GM12878 (cell line): ENCODE measurements around the gene KIF9. TPM values are rescaled to one million over a fixed set of nuclear protein-coding genes. Genes with fewer than 3 reads are reported as not detected.

ENCODE experiments used
- ATAC-seq: fragments of 200-7000 bp; cut with Tn5 transposase; 3 replicates; pipeline ENCODE4 v1.9.1; 2020; ENCODE audit warnings: mild to moderate bottlenecking, moderate library complexity
- BruUV-seq: library from RNA; stranded (reverse); fragments of 400-500 nt; replicated peaks from 2 replicates; lab custom pipeline; 2021; lab: Mats Ljungman, UMichigan
- CTCF ChIA-PET: fragments of 300-600 bp; sonication (Branson Sonifier 250); formaldehyde crosslinking; extraction: SDS; loops from one replicate; lab custom pipeline; 2021; ENCODE audit warnings: inconsistent platforms; lab: Yijun Ruan, JAX
- POLR2A ChIA-PET: fragments of 350-600 bp; formaldehyde crosslinking; extraction: SDS; loops from one replicate; lab custom pipeline; 2021; ENCODE audit warnings: inconsistent platforms; lab: Charles Lee
- RAD21 ChIA-PET: fragments of 300-600 bp; sonication (Branson Sonifier 250); formaldehyde crosslinking; loops from one replicate; lab custom pipeline; 2023; ENCODE audit warnings: antibody characterized with exemption; ENCODE audit not compliant: unreplicated experiment; lab: Charles Lee
- SMC1A ChIA-PET: fragments of 300-600 bp; sonication (Branson Sonifier 250); formaldehyde crosslinking; loops from one replicate; lab custom pipeline; 2023; ENCODE audit not compliant: unreplicated experiment, uncharacterized antibody; lab: Charles Lee
- DNase-seq: peaks from one replicate; pipeline ENCODE4 v3.0.0-alpha.2; 2011; ENCODE audit warnings: low read depth, low spot score
- FAIRE-seq: peaks from 3 replicates; lab custom pipeline; 2011; peaks lifted over from hg19 to GRCh38; lab: Jason Lieb, UNC
- H2AFZ ChIP-seq: 2 replicates; pipeline ENCODE4 v1.6.0; 2011; ENCODE audit warnings: low read depth, low read length, control low read depth; ENCODE audit not compliant: control insufficient read depth
- H3K27ac ChIP-seq: 2 replicates; pipeline ENCODE4 v1.5.1; 2011; ENCODE audit warnings: control low read depth; ENCODE audit not compliant: control insufficient read depth, insufficient read depth
- H3K27me3 ChIP-seq, 2 experiments: replicated peaks in 1 of 2; 2 replicates each; pipeline versions ENCODE4 v1.6.0 to v1.6.1; 2011; ENCODE audit warnings: low read length in 1 of 2; ENCODE audit not compliant: control insufficient read depth in 2 of 2, insufficient read depth in 2 of 2
- H3K36me3 ChIP-seq, 2 experiments: 2 replicates each; pipeline ENCODE4 v1.5.1; 2011; ENCODE audit warnings: low read length in 1 of 2; ENCODE audit not compliant: control insufficient read depth in 2 of 2, insufficient read depth in 2 of 2
- H3K4me1 ChIP-seq: 2 replicates; pipeline ENCODE4 v1.6.1; 2011; ENCODE audit warnings: mild to moderate bottlenecking, low read length, moderate library complexity, mixed read lengths; ENCODE audit not compliant: control insufficient read depth, insufficient read depth
- H3K4me2 ChIP-seq: 2 replicates; pipeline ENCODE4 v1.6.0; 2011; ENCODE audit warnings: control low read depth; ENCODE audit not compliant: control insufficient read depth, insufficient read depth
- H3K4me3 ChIP-seq: fragments of 200-600 bp; sonication (generic); 2 replicates; pipeline ENCODE4 v1.5.1; 2016
- H3K79me2 ChIP-seq: 2 replicates; pipeline ENCODE4 v1.6.0; 2011; ENCODE audit warnings: low read length; ENCODE audit not compliant: control insufficient read depth, insufficient read depth
- H3K9ac ChIP-seq: 2 replicates; pipeline ENCODE4 v1.8.0; 2011; ENCODE audit warnings: low read length, control low read depth, mixed read lengths; ENCODE audit not compliant: control insufficient read depth, insufficient read depth
- H3K9me3 ChIP-seq: replicated peaks from 3 replicates; pipeline ENCODE4 v1.5.1; 2011; ENCODE audit warnings: mild to moderate bottlenecking, low read length; ENCODE audit not compliant: control insufficient read depth, insufficient read depth
- H4K20me1 ChIP-seq: 2 replicates; pipeline ENCODE4 v1.6.0; 2011; ENCODE audit not compliant: control insufficient read depth, insufficient read depth
- ASH2L ChIP-seq: fragments of 300-600, 200-600 bp; sonication (generic); IDR thresholded peaks from 2 replicates; pipeline ENCODE4 v1.6.1; 2017; ENCODE audit warnings: low read depth, mild to moderate bottlenecking, borderline replicate concordance
- BCL11A ChIP-seq: IDR thresholded peaks from 2 replicates; pipeline ENCODE4 v1.6.1; 2011; ENCODE audit warnings: low read depth, low read length
- CBX5 ChIP-seq: sonication (generic); IDR thresholded peaks from 2 replicates; pipeline ENCODE4 v1.6.1; 2016; ENCODE audit warnings: low read depth, moderate library complexity, mild to moderate bottlenecking, inconsistent platforms
- HCFC1 ChIP-seq: fragments of 150-350 bp; IDR thresholded peaks from 2 replicates; pipeline ENCODE4 v1.6.1; 2014; ENCODE audit warnings: low read length
- POLR2AphosphoS2 ChIP-seq: IDR thresholded peaks from 2 replicates; pipeline ENCODE4 v1.6.1; 2011; ENCODE audit warnings: low read depth, mild to moderate bottlenecking, low read length, improper control_type of control experiment, moderate library complexity
- TCF7 ChIP-seq: IDR thresholded peaks from 2 replicates; pipeline ENCODE4 v1.6.1; 2014; ENCODE audit warnings: antibody characterized with exemption, borderline replicate concordance
- ZNF24 ChIP-seq: fragments of 450-650 bp; IDR thresholded peaks from 2 replicates; pipeline ENCODE4 v1.6.1; 2017; ENCODE audit warnings: antibody characterized with exemption, mild to moderate bottlenecking
- ZNF274 ChIP-seq: IDR thresholded peaks from one replicate; pipeline ENCODE4 v1.8.0; 2011; ENCODE audit not compliant: insufficient read length, insufficient read depth
- WGBS: methylation state at CpG from one replicate; pipeline ENCODE4 v1.1.6; 2016; ENCODE audit warnings: low lambda C conversion rate; ENCODE audit not compliant: insufficient replicate concordance, insufficient coverage; ENCODE audit errors: missing lambda C conversion rate; 5-methylcytosine and 5-hydroxymethylcytosine counted together
- in situ Hi-C: fragments of 300-500 bp; cut with MboI; formaldehyde crosslinking; loops from 9 replicates; pipeline ENCODE4 v1.14.3; 2018; ENCODE audit warnings: mixed read lengths
- intact Hi-C: fragments of 100-400 bp; cut with micrococcal nuclease; formaldehyde crosslinking; loops from one replicate; pipeline ENCODE4 v1.14.2; 2022; ENCODE audit not compliant: unreplicated experiment
- polyA plus RNA-seq, 11 experiments: library from polyadenylated mRNA; depleted of rRNA in 4 of 11; unstranded in 6 of 11; stranded (reverse) in 5 of 11; fragments of >200 nt; fragmentation: Nextera tagmentation in 4 of 11; fragmentation: Illumina TruSeq in 1 of 11; extraction: Ambion mirVana in 4 of 11; extraction: Trizol in 1 of 11; gene quantifications; 1 replicate in 1 of 11; 2 replicates in 10 of 11; pipeline versions ENCODE4 v1.2.1 to v1.2.3, GENCODE V29; 2011 to 2016; ENCODE audit warnings: inconsistent platforms in 2 of 11, missing spikeins in 2 of 11, low read depth in 1 of 11
- total RNA-seq, 4 experiments: library from RNA; depleted of rRNA in 3 of 4; stranded (reverse); fragments of >200 nt in 3 of 4; fragmentation: Illumina TruSeq in 1 of 4; extraction: Trizol in 1 of 4; gene quantifications; 2 replicates each; pipeline versions ENCODE4 v1.2.1 to v1.2.3, GENCODE V29; 2013 to 2021
- TF ChIP-seq, protein P1 (sequence below): fragments of 150-350 bp; IDR thresholded peaks from 2 replicates; pipeline ENCODE4 v1.6.1; 2014; ENCODE audit warnings: mild to moderate bottlenecking, low read depth, low read length
- TF ChIP-seq, protein P2 (sequence below): IDR thresholded peaks from 2 replicates; pipeline ENCODE4 v1.6.1; 2012; ENCODE audit warnings: low read depth, low read length, improper control_type of control experiment

Gene KIF9
- total and polyA plus RNA-seq, 10 of the 15 experiments (the other 5 are each of a cell fraction or from before 2014, with no cell fraction given), result 3.0 to 10.2 (median 5.9) TPM

DNA sequence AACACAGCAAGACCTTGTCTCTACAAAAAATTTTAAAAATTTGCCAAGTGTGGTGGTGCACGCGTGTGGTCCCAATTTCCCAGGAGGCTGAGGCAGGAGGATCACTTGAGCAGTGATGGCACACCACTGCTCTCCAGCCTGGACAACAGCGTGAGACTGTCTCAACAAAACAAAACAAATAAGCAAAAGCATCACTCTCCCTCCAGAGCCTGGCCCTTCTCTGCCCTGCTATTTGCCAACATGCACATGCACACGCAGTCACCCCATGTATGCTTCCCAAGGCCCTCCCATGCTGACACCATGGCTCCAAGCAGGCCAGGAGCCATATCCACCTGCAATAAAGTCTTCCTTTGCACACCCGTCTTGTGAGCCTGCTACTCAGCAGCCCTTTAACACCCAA lies 2.1 kb downstream of the KIF9 start:
- Histone ChIP-seq H3K27me3 (no peaks in the 10 kb centered on the region), H3K4me2 (no peak overlapping the region), H3K9ac (no peak overlapping the region), H3K4me1 (peaks cover 11% of the 10 kb centered on the region), H3K36me3 (no peaks in the 10 kb centered on the region), H4K20me1 (no peaks in the 10 kb centered on the region), H2AFZ (no peak overlapping the region), H3K9me3 (no peaks in the 10 kb centered on the region), H3K4me3 (no peak overlapping the region), H3K27ac (no peak overlapping the region), H3K79me2 (peaks cover 29% of the 10 kb centered on the region)
- ChIA-PET CTCF (interaction anchor here (1.5 to 1.6 kb wide), 2 partner anchors 24 to 43 kb away, joined by 3 to 7 read pairs; no protein-coding TSS in a partner anchor), POLR2A (no interaction called here), RAD21 (interaction anchor here (1.5 to 3.2 kb wide), 2 partner anchors 44 to 53 kb away, joined by 3 to 12 read pairs; no protein-coding TSS in a partner anchor), SMC1A (interaction anchor here (1.3 to 2.0 kb wide), 3 partner anchors 11 to 116 kb away, joined by 3 to 6 read pairs (median 5); partner anchors contain the start of gene SETD2)
- FAIRE-seq, result no peak
- DNase-seq, result no peak
- BruUV-seq, result no TSS peak
- ATAC-seq, result no peak
- intact Hi-C loops, result loop anchor here (10.0 kb wide), 1 partner anchor 94 kb away; no protein-coding TSS in a partner anchor
- in situ Hi-C loops, result no loop called here
- TF ChIP-seq HCFC1, result no peak
- 87% methylated on average over 5 of the region's 5 CpGs for WGBS

DNA sequence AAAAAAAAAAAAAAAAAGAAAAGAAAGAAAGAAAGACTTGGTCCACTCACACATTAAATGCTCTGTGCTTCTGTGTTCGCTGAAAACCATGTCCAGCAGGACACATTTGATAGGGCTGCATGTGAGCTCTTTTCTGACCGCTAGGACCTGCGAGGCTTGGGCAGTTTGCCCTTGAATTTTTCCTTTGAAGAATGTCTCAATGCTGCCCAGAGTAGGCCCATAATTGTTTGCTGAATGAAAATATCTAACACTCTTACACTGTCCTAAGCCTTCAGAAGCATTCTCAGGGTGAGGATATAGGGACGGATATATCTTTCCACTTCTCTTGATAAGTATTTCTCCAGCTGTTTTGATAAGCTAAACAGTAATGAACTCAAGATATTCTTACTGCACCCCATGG lies 6.0 kb downstream of the KIF9 start:
- no peak for ATAC-seq
- no peaks in the 10 kb centered on the region for H3K36me3 ChIP-seq
- CTCF ChIA-PET, result interaction anchor here (0.7 to 3.0 kb wide), 2 partner anchors 47 to 49 kb away, joined by 3 to 15 read pairs; no protein-coding TSS in a partner anchor
- intact Hi-C loops, result no loop called here
- RAD21 ChIA-PET, result no interaction called here
- no peaks in the 10 kb centered on the region for H3K79me2 ChIP-seq
- 93% methylated on average over 4 of the region's 4 CpGs for WGBS
- no peak for DNase-seq
- H3K9me3 ChIP-seq, result no peaks in the 10 kb centered on the region
- POLR2A ChIA-PET, result interaction anchor here (0.7 kb wide), 2 partner anchors 108 to 349 kb away, joined by 4 to 7 read pairs; no protein-coding TSS in a partner anchor
- no peak for FAIRE-seq
- no TSS peak for BruUV-seq
- H3K27ac ChIP-seq, result no peak overlapping the region
- no peaks in the 10 kb centered on the region for H3K27me3 ChIP-seq
- SMC1A ChIA-PET, result interaction anchor here (1.0 to 2.2 kb wide), 6 partner anchors 10 to 51 kb away, joined by 3 to 10 read pairs (median 4); no protein-coding TSS in a partner anchor
- in situ Hi-C loops, result no loop called here
- no peaks in the 10 kb centered on the region for H3K4me1 ChIP-seq
- no peaks in the 10 kb centered on the region for H4K20me1 ChIP-seq
- H2AFZ ChIP-seq, result no peak overlapping the region
- no peak overlapping the region for H3K4me2 ChIP-seq
- no peak overlapping the region for H3K9ac ChIP-seq
- TF ChIP-seq, protein P1, sequence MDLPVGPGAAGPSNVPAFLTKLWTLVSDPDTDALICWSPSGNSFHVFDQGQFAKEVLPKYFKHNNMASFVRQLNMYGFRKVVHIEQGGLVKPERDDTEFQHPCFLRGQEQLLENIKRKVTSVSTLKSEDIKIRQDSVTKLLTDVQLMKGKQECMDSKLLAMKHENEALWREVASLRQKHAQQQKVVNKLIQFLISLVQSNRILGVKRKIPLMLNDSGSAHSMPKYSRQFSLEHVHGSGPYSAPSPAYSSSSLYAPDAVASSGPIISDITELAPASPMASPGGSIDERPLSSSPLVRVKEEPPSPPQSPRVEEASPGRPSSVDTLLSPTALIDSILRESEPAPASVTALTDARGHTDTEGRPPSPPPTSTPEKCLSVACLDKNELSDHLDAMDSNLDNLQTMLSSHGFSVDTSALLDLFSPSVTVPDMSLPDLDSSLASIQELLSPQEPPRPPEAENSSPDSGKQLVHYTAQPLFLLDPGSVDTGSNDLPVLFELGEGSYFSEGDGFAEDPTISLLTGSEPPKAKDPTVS, result no peak
- no peak for TF ChIP-seq CBX5
- no peak for TF ChIP-seq ZNF24
- no peak for TF ChIP-seq ZNF274
- TF ChIP-seq, protein P2, sequence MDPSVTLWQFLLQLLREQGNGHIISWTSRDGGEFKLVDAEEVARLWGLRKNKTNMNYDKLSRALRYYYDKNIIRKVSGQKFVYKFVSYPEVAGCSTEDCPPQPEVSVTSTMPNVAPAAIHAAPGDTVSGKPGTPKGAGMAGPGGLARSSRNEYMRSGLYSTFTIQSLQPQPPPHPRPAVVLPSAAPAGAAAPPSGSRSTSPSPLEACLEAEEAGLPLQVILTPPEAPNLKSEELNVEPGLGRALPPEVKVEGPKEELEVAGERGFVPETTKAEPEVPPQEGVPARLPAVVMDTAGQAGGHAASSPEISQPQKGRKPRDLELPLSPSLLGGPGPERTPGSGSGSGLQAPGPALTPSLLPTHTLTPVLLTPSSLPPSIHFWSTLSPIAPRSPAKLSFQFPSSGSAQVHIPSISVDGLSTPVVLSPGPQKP, result no peak
- no peak for TF ChIP-seq POLR2AphosphoS2
- TF ChIP-seq ASH2L, result no peak
- no peak for TF ChIP-seq BCL11A
- TF ChIP-seq TCF7, result no peak
- no peak overlapping the region for H3K4me3 ChIP-seq
